ENCODE results near the gene MUC4. TPM values are rescaled to one million over a fixed set of nuclear protein-coding genes. Genes with fewer than 3 reads are reported as not detected.
A peak's percentile ranks its signal among the peaks of the same experiment; 100 is the strongest.
"Not testable (repeated sequence)": the region's sequence is repeated elsewhere in the genome, so short reads cannot be mapped to it uniquely, and the experiment has no call there.

Gene MUC4
- total and polyA plus RNA-seq, 5 donors = 0.02 to 0.12 TPM; not detected in 3

DNA sequence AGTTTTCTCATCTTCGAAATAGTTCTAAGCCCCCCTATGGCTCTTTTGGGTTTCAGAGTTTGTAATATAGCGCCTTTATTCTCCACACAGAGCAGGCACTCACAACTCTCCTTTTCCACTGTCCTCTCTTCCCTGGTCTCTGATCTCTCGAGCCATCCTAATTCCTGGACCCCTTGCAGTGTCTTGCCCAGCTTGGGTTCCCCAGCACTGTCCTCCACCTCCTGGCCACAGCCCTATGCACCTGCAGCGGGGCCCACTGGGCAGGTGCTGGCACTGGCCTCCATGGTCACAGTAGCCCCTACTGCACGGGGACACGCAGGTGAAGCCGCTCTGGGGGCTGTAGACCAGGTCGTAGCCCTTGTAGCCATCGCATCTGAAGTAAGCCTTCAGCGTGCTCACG lies 63.1 kb downstream of the MUC4 start:
- Histone ChIP-seq H3K27me3 (ENCODE audit: control insufficient read depth, insufficient read depth) (no peaks in the 10 kb centered on the region), H3K27ac (ENCODE audit: low read length) (no peak overlapping the region), H3K9me3 (ENCODE audit: control insufficient read depth, low read length) (no peaks in the 10 kb centered on the region), H3K4me1 (ENCODE audit: control insufficient read depth, insufficient read depth, low read length) (no peaks in the 10 kb centered on the region), H3K4me3 (ENCODE audit: low read length) (no peak overlapping the region)
- intact Hi-C loops (cut with DNase I) = no loop called here
- WGBS = 95% methylated on average over 11 of the region's 11 CpGs
- ATAC-seq (peak; percentile 22 to 33), DNase-seq (no peak)

DNA sequence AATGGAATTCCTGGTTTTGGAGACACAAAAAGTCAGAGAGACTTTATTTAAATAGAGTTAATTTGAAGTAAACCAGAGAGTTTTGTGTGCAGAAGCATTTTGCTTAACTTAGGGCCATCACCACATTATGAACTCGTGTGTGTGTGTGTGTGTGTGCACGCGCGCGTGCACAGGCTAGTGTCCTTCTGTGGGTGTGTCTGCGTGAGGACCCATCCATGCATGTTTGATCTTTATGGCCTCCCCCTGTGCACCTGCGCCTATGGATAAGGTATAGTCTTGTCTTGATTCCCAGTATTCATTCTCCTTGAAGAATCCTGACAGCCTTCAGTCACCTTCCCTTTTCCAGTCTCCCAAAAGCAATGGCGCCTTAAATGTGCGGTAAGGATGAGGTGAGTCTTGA lies 65.0 kb downstream of the MUC4 start:
- 91% methylated on average over 9 of the region's 9 CpGs for WGBS
- ATAC-seq (peak in 1 of 2 donors; percentile 10), DNase-seq (no peak)

DNA sequence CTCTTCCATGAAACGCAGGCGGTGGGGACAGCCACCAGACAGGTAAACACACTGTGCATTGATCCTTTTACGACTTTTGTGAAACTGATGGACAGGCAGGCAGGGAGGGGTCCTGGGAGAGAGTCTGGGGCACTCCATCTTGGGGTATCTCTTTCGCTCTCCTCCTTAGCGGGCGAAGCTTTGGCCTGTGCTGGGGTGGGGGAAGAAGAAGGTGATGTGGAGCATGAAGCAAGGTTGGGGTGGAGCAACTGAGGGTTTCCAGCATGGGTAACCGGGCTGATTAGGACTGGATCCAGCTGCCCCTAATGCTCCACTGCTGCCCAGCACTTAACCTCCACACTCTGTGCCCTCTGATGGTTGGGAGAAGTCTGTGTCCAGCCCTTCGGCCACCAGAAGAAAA lies 65.4 kb downstream of the MUC4 start:
- no peak for ATAC-seq
- no peak for DNase-seq
- Histone ChIP-seq H3K4me1 (ENCODE audit: control insufficient read depth, insufficient read depth, low read length) (no peaks in the 10 kb centered on the region), H3K9me3 (ENCODE audit: control insufficient read depth, low read length) (no peaks in the 10 kb centered on the region), H3K27me3 (ENCODE audit: control insufficient read depth, insufficient read depth) (no peaks in the 10 kb centered on the region), H3K4me3 (ENCODE audit: low read length) (no peak overlapping the region), H3K27ac (ENCODE audit: low read length) (no peak overlapping the region)
- intact Hi-C loops (cut with DNase I) = no loop called here
- WGBS = 81% methylated on average over 8 of the region's 8 CpGs

More for the DNA sequence above, 65.0 kb downstream of the MUC4 start:
- Histone ChIP-seq H3K27me3 (ENCODE audit: control insufficient read depth, insufficient read depth) (no peaks in the 10 kb centered on the region), H3K4me1 (ENCODE audit: control insufficient read depth, insufficient read depth, low read length) (no peaks in the 10 kb centered on the region), H3K9me3 (ENCODE audit: control insufficient read depth, low read length) (no peaks in the 10 kb centered on the region), H3K4me3 (ENCODE audit: low read length) (no peak overlapping the region), H3K27ac (ENCODE audit: low read length) (no peak overlapping the region)
- intact Hi-C loops (cut with DNase I) = no loop called here

- H3K4me3 ChIP-seq (ENCODE audit: low read length) = no peak overlapping the region
- ATAC-seq = no peak
- no peak overlapping the region for H3K27ac ChIP-seq (ENCODE audit: low read length)
- no peaks in the 10 kb centered on the region for H3K27me3 ChIP-seq (ENCODE audit: control insufficient read depth, insufficient read depth)
- DNase-seq = no peak
- intact Hi-C loops (cut with DNase I) = no loop called here
- WGBS = 71% methylated on average over 4 of the region's 4 CpGs
- H3K4me1 ChIP-seq (ENCODE audit: control insufficient read depth, insufficient read depth, low read length) = no peaks in the 10 kb centered on the region
- no peaks in the 10 kb centered on the region for H3K9me3 ChIP-seq (ENCODE audit: control insufficient read depth, low read length)
Observed at GRCh38 chr3:195744437-195744836, 67.3 kb downstream of the MUC4 start.

DNA sequence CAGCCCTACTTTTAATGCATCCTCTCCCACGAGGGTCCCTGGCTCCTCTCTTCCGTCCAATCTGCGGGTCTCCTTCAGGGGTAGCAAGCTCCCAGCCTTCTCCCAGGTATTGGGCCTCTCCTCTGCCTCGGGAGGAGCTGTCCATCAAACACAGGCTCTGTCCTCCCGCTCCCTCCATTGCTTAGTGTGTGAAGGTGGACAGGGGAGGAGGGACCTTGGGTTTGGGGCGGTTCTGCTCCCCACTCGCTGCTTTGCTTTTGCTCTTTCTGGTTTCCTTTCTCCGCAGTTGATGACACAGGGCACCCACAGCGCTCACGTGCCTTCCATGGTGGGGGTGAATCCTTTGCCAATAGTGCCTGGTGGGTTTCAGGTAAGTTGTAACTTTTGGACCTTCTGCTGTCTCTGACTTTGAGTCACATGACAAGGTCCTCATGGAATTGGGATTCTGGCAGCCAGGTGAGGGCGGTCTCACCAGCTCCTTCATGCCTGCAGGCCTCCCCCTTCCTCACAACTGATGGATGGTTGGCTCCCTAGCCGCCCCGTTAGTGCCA lies 72.1 kb downstream of the MUC4 start:
- no peak for DNase-seq
- WGBS = 79% methylated on average over 13 of the region's 13 CpGs
- Histone ChIP-seq H3K27me3 (ENCODE audit: control insufficient read depth, insufficient read depth) (no peaks in the 10 kb centered on the region), H3K4me3 (ENCODE audit: low read length) (no peak overlapping the region), H3K9me3 (ENCODE audit: control insufficient read depth, low read length) (no peaks in the 10 kb centered on the region), H3K4me1 (ENCODE audit: control insufficient read depth, insufficient read depth, low read length) (no peaks in the 10 kb centered on the region), H3K27ac (ENCODE audit: low read length) (no peak overlapping the region)
- ATAC-seq = no peak
- intact Hi-C loops (cut with DNase I) = loop anchor here in 1 of 4 donors (10.0 kb wide), 1 partner anchor 95 kb away; no protein-coding TSS in a partner anchor

- Histone ChIP-seq H3K9me3 (ENCODE audit: control insufficient read depth, low read length) (no peaks in the 10 kb centered on the region), H3K27me3 (ENCODE audit: control insufficient read depth, insufficient read depth) (no peaks in the 10 kb centered on the region), H3K4me3 (ENCODE audit: low read length) (no peak overlapping the region), H3K27ac (ENCODE audit: low read length) (no peak overlapping the region), H3K4me1 (ENCODE audit: control insufficient read depth, insufficient read depth, low read length) (no peaks in the 10 kb centered on the region)
- no peak for ATAC-seq
- intact Hi-C loops (cut with DNase I) = loop anchor here in 1 of 4 donors (10.0 kb wide), 1 partner anchor 96 kb away; no protein-coding TSS in a partner anchor
- DNase-seq = no peak
- 86% methylated on average over 14 of the region's 14 CpGs for WGBS
Observed at GRCh38 chr3:195738274-195739044, 73.3 kb downstream of the MUC4 start.

DNA sequence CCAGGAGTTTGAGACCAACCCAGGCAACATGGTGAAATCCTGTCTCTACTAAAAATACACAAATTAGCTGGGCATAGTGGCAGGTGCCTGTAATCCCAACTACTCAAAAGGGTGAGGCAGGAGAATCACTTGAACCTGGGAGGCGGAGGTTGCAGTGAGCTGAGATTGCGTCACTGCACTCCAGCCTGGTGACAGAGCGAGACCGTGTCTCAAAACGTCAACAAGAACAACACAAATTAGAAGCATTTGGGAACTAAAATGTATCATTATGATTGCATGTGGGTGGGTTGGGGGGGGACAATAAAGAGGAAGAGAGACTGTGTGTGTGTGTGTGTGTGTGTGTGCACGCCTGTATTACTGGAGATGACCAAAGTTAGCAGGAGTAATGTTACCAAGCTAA lies 73.9 kb downstream of the MUC4 start:
- intact Hi-C loops (cut with DNase I) = loop anchor here in 1 of 4 donors (10.0 kb wide), 1 partner anchor 97 kb away; no protein-coding TSS in a partner anchor
- 77% methylated on average over 6 of the region's 6 CpGs for WGBS
- ATAC-seq; H3K27ac ChIP-seq (ENCODE audit: low read length); H3K4me3 ChIP-seq (ENCODE audit: low read length); H3K9me3 ChIP-seq (ENCODE audit: control insufficient read depth, low read length); H3K4me1 ChIP-seq (ENCODE audit: control insufficient read depth, insufficient read depth, low read length); DNase-seq; H3K27me3 ChIP-seq (ENCODE audit: control insufficient read depth, insufficient read depth): not testable (repeated sequence)

GRCh38 chr3:195736866-195737490 lies 74.8 kb downstream of the MUC4 start:
- intact Hi-C loops (cut with DNase I) = loop anchor here in 1 of 4 donors (10.0 kb wide), 1 partner anchor 98 kb away; no protein-coding TSS in a partner anchor
- ATAC-seq (no peak), DNase-seq (no peak)
- 83% methylated on average over 12 of the region's 12 CpGs for WGBS
- Histone ChIP-seq H3K4me3 (ENCODE audit: low read length) (no peak overlapping the region), H3K9me3 (ENCODE audit: control insufficient read depth, low read length) (no peaks in the 10 kb centered on the region), H3K4me1 (ENCODE audit: control insufficient read depth, insufficient read depth, low read length) (no peaks in the 10 kb centered on the region), H3K27me3 (ENCODE audit: control insufficient read depth, insufficient read depth) (no peaks in the 10 kb centered on the region), H3K27ac (ENCODE audit: low read length) (no peak overlapping the region)

DNA sequence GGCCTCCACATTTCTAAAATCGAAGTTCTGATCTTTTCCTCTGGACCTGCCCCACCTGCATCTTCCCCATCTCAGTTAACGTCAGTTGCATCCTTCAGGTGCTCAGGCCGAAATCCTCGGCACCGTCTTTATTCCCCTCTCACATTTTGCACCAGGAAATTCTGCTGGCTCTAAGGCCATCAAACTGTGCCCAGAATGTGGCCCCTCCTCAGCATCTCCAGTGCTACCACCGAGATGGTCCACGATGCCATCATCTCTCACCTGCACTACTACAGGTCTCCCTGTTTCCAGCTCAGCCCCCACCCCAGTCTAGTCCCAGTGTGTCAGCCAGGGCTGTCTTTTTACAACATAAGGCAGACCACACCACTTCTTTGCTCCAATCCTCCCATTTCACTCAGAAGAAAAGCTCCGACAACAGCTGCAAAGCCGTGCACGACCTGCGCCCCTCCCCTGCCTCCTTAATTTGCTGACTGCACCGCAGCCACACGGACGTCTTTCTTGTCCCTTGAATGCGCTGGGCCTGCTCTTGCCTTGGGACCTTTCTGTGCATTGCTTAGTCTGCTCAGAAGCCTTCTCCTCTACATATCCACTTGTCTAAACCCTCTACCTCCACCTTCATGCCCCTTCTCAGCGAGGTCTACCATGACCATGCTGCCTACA lies 76.6 kb downstream of the MUC4 start:
- no peak for DNase-seq
- Histone ChIP-seq H3K27ac (ENCODE audit: low read length) (no peak overlapping the region), H3K4me1 (ENCODE audit: control insufficient read depth, insufficient read depth, low read length) (no peaks in the 10 kb centered on the region), H3K27me3 (ENCODE audit: control insufficient read depth, insufficient read depth) (no peaks in the 10 kb centered on the region), H3K9me3 (ENCODE audit: control insufficient read depth, low read length) (no peaks in the 10 kb centered on the region), H3K4me3 (ENCODE audit: low read length) (no peak overlapping the region)
- WGBS = 78% methylated on average over 16 of the region's 16 CpGs
- intact Hi-C loops (cut with DNase I) = loop anchor here in 1 of 4 donors (10.0 kb wide), 1 partner anchor 100 kb away; no protein-coding TSS in a partner anchor
- no peak for ATAC-seq

- H3K9me3 ChIP-seq (ENCODE audit: control insufficient read depth, low read length) = no peaks in the 10 kb centered on the region
- H3K4me1 ChIP-seq (ENCODE audit: control insufficient read depth, insufficient read depth, low read length) = no peaks in the 10 kb centered on the region
- H3K27ac ChIP-seq (ENCODE audit: low read length) = no peak overlapping the region
- no peaks in the 10 kb centered on the region for H3K27me3 ChIP-seq (ENCODE audit: control insufficient read depth, insufficient read depth)
- DNase-seq (no peak), ATAC-seq (peak; percentile 17 to 20)
- WGBS = 57% methylated on average over 12 of the region's 12 CpGs
- H3K4me3 ChIP-seq (ENCODE audit: low read length) = no peak overlapping the region
- intact Hi-C loops (cut with DNase I) = loop anchor here in 1 of 4 donors (10.0 kb wide), 1 partner anchor 102 kb away; no protein-coding TSS in a partner anchor
Observed at GRCh38 chr3:195732940-195733339, 78.8 kb downstream of the MUC4 start.
